GM12878 (cell line): ENCODE data around the gene GCNT3. TPM values are rescaled to one million over a fixed set of nuclear protein-coding genes. Genes with fewer than 3 reads are reported as not detected.

Experiments
- ATAC-seq: fragments of 200-7000 bp; cut with Tn5 transposase; 3 replicates; pipeline ENCODE4 v1.9.1; 2020; ENCODE audit warnings: mild to moderate bottlenecking, moderate library complexity
- BruUV-seq: library from RNA; stranded (reverse); fragments of 400-500 nt; replicated peaks from 2 replicates; lab custom pipeline; 2021; lab: Mats Ljungman, UMichigan
- CTCF ChIA-PET: fragments of 300-600 bp; sonication (Branson Sonifier 250); formaldehyde crosslinking; extraction: SDS; loops from one replicate; lab custom pipeline; 2021; ENCODE audit warnings: inconsistent platforms; lab: Yijun Ruan, JAX
- POLR2A ChIA-PET: fragments of 350-600 bp; formaldehyde crosslinking; extraction: SDS; loops from one replicate; lab custom pipeline; 2021; ENCODE audit warnings: inconsistent platforms; lab: Charles Lee
- RAD21 ChIA-PET: fragments of 300-600 bp; sonication (Branson Sonifier 250); formaldehyde crosslinking; loops from one replicate; lab custom pipeline; 2023; ENCODE audit warnings: antibody characterized with exemption; ENCODE audit not compliant: unreplicated experiment; lab: Charles Lee
- SMC1A ChIA-PET: fragments of 300-600 bp; sonication (Branson Sonifier 250); formaldehyde crosslinking; loops from one replicate; lab custom pipeline; 2023; ENCODE audit not compliant: unreplicated experiment, uncharacterized antibody; lab: Charles Lee
- DNase-seq: peaks from one replicate; pipeline ENCODE4 v3.0.0-alpha.2; 2011; ENCODE audit warnings: low read depth, low spot score
- FAIRE-seq: peaks from 3 replicates; lab custom pipeline; 2011; peaks lifted over from hg19 to GRCh38; lab: Jason Lieb, UNC
- H2AFZ ChIP-seq: 2 replicates; pipeline ENCODE4 v1.6.0; 2011; ENCODE audit warnings: low read depth, low read length, control low read depth; ENCODE audit not compliant: control insufficient read depth
- H3K27ac ChIP-seq: 2 replicates; pipeline ENCODE4 v1.5.1; 2011; ENCODE audit warnings: control low read depth; ENCODE audit not compliant: control insufficient read depth, insufficient read depth
- H3K27me3 ChIP-seq, 2 experiments: replicated peaks in 1 of 2; 2 replicates each; pipeline versions ENCODE4 v1.6.0 to v1.6.1; 2011; ENCODE audit warnings: low read length in 1 of 2; ENCODE audit not compliant: control insufficient read depth in 2 of 2, insufficient read depth in 2 of 2
- H3K36me3 ChIP-seq, 2 experiments: 2 replicates each; pipeline ENCODE4 v1.5.1; 2011; ENCODE audit warnings: low read length in 1 of 2; ENCODE audit not compliant: control insufficient read depth in 2 of 2, insufficient read depth in 2 of 2
- H3K4me1 ChIP-seq: 2 replicates; pipeline ENCODE4 v1.6.1; 2011; ENCODE audit warnings: mild to moderate bottlenecking, low read length, moderate library complexity, mixed read lengths; ENCODE audit not compliant: control insufficient read depth, insufficient read depth
- H3K4me2 ChIP-seq: 2 replicates; pipeline ENCODE4 v1.6.0; 2011; ENCODE audit warnings: control low read depth; ENCODE audit not compliant: control insufficient read depth, insufficient read depth
- H3K4me3 ChIP-seq: fragments of 200-600 bp; sonication (generic); 2 replicates; pipeline ENCODE4 v1.5.1; 2016
- H3K79me2 ChIP-seq: 2 replicates; pipeline ENCODE4 v1.6.0; 2011; ENCODE audit warnings: low read length; ENCODE audit not compliant: control insufficient read depth, insufficient read depth
- H3K9ac ChIP-seq: 2 replicates; pipeline ENCODE4 v1.8.0; 2011; ENCODE audit warnings: low read length, control low read depth, mixed read lengths; ENCODE audit not compliant: control insufficient read depth, insufficient read depth
- H3K9me3 ChIP-seq: replicated peaks from 3 replicates; pipeline ENCODE4 v1.5.1; 2011; ENCODE audit warnings: mild to moderate bottlenecking, low read length; ENCODE audit not compliant: control insufficient read depth, insufficient read depth
- H4K20me1 ChIP-seq: 2 replicates; pipeline ENCODE4 v1.6.0; 2011; ENCODE audit not compliant: control insufficient read depth, insufficient read depth
- BHLHE40 ChIP-seq, 2 experiments: fragments of 450-650 bp in 1 of 2; IDR thresholded peaks; 2 replicates each; pipeline ENCODE4 v1.6.1; 2011 to 2017; ENCODE audit warnings: low read depth in 2 of 2, borderline replicate concordance in 1 of 2, improper control_type of control experiment in 1 of 2, low read length in 1 of 2, mild to moderate bottlenecking in 1 of 2
- CBX3 ChIP-seq: fragments of 200-600 bp; sonication (generic); IDR thresholded peaks from 2 replicates; pipeline ENCODE4 v1.6.1; 2016; ENCODE audit warnings: low read depth, borderline replicate concordance
- DPF2 ChIP-seq: fragments of 450-650 bp; IDR thresholded peaks from 2 replicates; pipeline ENCODE4 v1.6.1; 2017; ENCODE audit warnings: mild to moderate bottlenecking
- ETV6 ChIP-seq, 2 experiments: fragments of 450-650 bp in 1 of 2; IDR thresholded peaks in 1 of 2; conservative IDR thresholded peaks in 1 of 2; 2 replicates each; pipeline ENCODE4 v1.6.1; 2014; ENCODE audit warnings: antibody characterized with exemption in 1 of 2, borderline replicate concordance in 1 of 2, low read depth in 1 of 2, mild to moderate bottlenecking in 1 of 2, moderate library complexity in 1 of 2
- GATAD2B ChIP-seq: fragments of 450-650 bp; conservative IDR thresholded peaks from 2 replicates; pipeline ENCODE4 v1.6.1; 2017; ENCODE audit warnings: low read depth, mild to moderate bottlenecking, moderate library complexity
- MYB ChIP-seq: fragments of 150-350 bp; IDR thresholded peaks from 2 replicates; pipeline ENCODE4 v1.6.1; 2014; ENCODE audit warnings: mild to moderate bottlenecking, low read depth, low read length, borderline replicate concordance
- NBN ChIP-seq: fragments of 450-650 bp; IDR thresholded peaks from 2 replicates; pipeline ENCODE4 v1.6.1; 2016
- NR2F1 ChIP-seq: fragments of 450-650 bp; conservative IDR thresholded peaks from 2 replicates; pipeline ENCODE4 v1.6.1; 2017; ENCODE audit warnings: mild to moderate bottlenecking
- POU2F2 ChIP-seq: IDR thresholded peaks from 3 replicates; pipeline ENCODE4 v1.6.1; 2011; ENCODE audit warnings: low read depth, mild to moderate bottlenecking, low read length, borderline replicate concordance
- RUNX3 ChIP-seq: IDR thresholded peaks from 2 replicates; pipeline ENCODE4 v1.6.1; 2012; ENCODE audit warnings: low read length, inconsistent platforms
- SIX5 ChIP-seq: IDR thresholded peaks from 2 replicates; pipeline ENCODE4 v1.6.1; 2011; ENCODE audit warnings: mild to moderate bottlenecking, low read depth, low read length, moderate library complexity; ENCODE audit not compliant: severe bottlenecking
- SPI1 ChIP-seq: IDR thresholded peaks from 2 replicates; pipeline ENCODE4 v1.6.1; 2011; ENCODE audit warnings: low read depth, mild to moderate bottlenecking, low read length, moderate library complexity, borderline replicate concordance; ENCODE audit not compliant: insufficient read depth
- SREBF1 ChIP-seq: IDR thresholded peaks from 2 replicates; pipeline ENCODE4 v1.6.1; 2012; ENCODE audit warnings: mild to moderate bottlenecking, low read length
- STAT1 ChIP-seq: fragments of 450-650 bp; conservative IDR thresholded peaks from 2 replicates; pipeline ENCODE4 v1.6.1; 2014; ENCODE audit warnings: antibody characterized with exemption, mild to moderate bottlenecking
- SUPT20H ChIP-seq: IDR thresholded peaks from 2 replicates; pipeline ENCODE4 v1.6.1; 2011; ENCODE audit warnings: low read depth, mild to moderate bottlenecking, low read length, moderate library complexity, borderline replicate concordance; ENCODE audit not compliant: control insufficient read depth
- SUZ12 ChIP-seq: fragments of 200-600 bp; sonication (generic); IDR thresholded peaks from one replicate; pipeline ENCODE4 v1.6.1; 2018; ENCODE audit warnings: antibody characterized with exemption, mild to moderate bottlenecking; ENCODE audit not compliant: unreplicated experiment
- ZBED1 ChIP-seq: IDR thresholded peaks from 2 replicates; pipeline ENCODE4 v1.6.1; 2016; ENCODE audit warnings: borderline replicate concordance
- ZNF24 ChIP-seq: fragments of 450-650 bp; IDR thresholded peaks from 2 replicates; pipeline ENCODE4 v1.6.1; 2017; ENCODE audit warnings: antibody characterized with exemption, mild to moderate bottlenecking
- WGBS: methylation state at CpG from one replicate; pipeline ENCODE4 v1.1.6; 2016; ENCODE audit warnings: low lambda C conversion rate; ENCODE audit not compliant: insufficient replicate concordance, insufficient coverage; ENCODE audit errors: missing lambda C conversion rate; 5-methylcytosine and 5-hydroxymethylcytosine counted together
- in situ Hi-C: fragments of 300-500 bp; cut with MboI; formaldehyde crosslinking; loops from 9 replicates; pipeline ENCODE4 v1.14.3; 2018; ENCODE audit warnings: mixed read lengths
- intact Hi-C: fragments of 100-400 bp; cut with micrococcal nuclease; formaldehyde crosslinking; loops from one replicate; pipeline ENCODE4 v1.14.2; 2022; ENCODE audit not compliant: unreplicated experiment
- polyA plus RNA-seq, 11 experiments: library from polyadenylated mRNA; depleted of rRNA in 4 of 11; unstranded in 6 of 11; stranded (reverse) in 5 of 11; fragments of >200 nt; fragmentation: Nextera tagmentation in 4 of 11; fragmentation: Illumina TruSeq in 1 of 11; extraction: Ambion mirVana in 4 of 11; extraction: Trizol in 1 of 11; gene quantifications; 1 replicate in 1 of 11; 2 replicates in 10 of 11; pipeline versions ENCODE4 v1.2.1 to v1.2.3, GENCODE V29; 2011 to 2016; ENCODE audit warnings: inconsistent platforms in 2 of 11, missing spikeins in 2 of 11, low read depth in 1 of 11
- total RNA-seq, 4 experiments: library from RNA; depleted of rRNA in 3 of 4; stranded (reverse); fragments of >200 nt in 3 of 4; fragmentation: Illumina TruSeq in 1 of 4; extraction: Trizol in 1 of 4; gene quantifications; 2 replicates each; pipeline versions ENCODE4 v1.2.1 to v1.2.3, GENCODE V29; 2013 to 2021
- TF ChIP-seq, protein P1 (sequence below): fragments of 450-650 bp; IDR thresholded peaks from 2 replicates; pipeline ENCODE4 v1.6.1; 2018; ENCODE audit warnings: mild to moderate bottlenecking, low read depth, moderate library complexity; ENCODE audit not compliant: partially characterized antibody

GCNT3 gene
- total and polyA plus RNA-seq, 10 of the 15 experiments (the other 5 are each of a cell fraction or from before 2014, with no cell fraction given), result 0.03 to 0.53 (median 0.25) TPM; not detected in 2

DNA sequence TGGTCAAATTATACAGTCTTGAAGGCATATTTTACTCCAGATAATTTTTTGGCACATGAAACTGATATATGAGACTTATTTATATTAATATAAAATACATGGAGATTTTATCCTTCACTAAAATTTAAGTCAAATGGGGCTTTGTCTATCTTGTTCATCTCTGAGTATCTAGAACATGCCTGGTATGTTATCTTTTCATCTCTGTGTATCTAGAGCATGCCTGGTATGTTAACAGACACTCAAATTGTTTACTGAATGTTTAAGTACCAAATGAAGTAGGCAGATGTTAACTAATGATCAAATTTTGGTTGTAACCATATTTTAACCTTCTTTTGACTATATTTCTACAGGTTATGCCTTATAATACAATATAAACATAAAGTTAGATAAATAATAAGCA, 38.0 kb downstream of the GCNT3 start:
- POLR2A ChIA-PET, result interaction anchor here (0.5 kb wide), 1 partner anchor 1149 kb away, joined by 3 read pairs; no protein-coding TSS in a partner anchor

DNA sequence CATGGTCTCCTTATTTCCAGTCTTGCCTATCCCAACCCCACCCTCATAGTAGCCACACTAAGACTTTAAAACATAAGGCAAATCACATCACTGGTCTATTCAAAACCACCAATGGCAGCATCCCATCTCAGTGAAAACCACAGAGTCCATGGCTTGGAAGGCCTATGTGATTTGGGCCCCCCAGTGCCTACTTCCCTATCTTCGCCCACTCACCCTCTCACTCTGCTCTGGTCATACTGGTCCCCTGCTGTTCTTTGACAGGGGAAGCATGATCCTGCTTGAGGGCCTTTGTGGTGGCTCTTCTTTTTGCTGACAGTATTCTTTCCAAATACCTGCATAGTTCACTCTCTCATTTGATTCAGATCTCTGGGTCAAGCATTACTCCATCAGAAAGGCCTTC, 42.5 kb downstream of the GCNT3 start:
- POLR2A ChIA-PET, result no interaction called here
- Histone ChIP-seq H3K27me3 (no peaks in the 10 kb centered on the region), H3K9ac (no peak overlapping the region), H3K79me2 (peaks cover 42% of the 10 kb centered on the region), H3K36me3 (peaks cover 0 to 15% of the 10 kb centered on the region in 2 experiments; a peak in 2 of 4 replicates), H3K4me1 (0 out of 2 replicates have a peak, but pooled peaks cover 4% of the 10 kb centered on the region), H3K27ac (no peak overlapping the region), H4K20me1 (no peaks in the 10 kb centered on the region), H3K4me3 (no peak overlapping the region), H3K9me3 (no peaks in the 10 kb centered on the region; the same call in 1 of the 3 replicates), H2AFZ (no peak overlapping the region), H3K4me2 (peak overlapping the region; percentile 38; the same call in 1 of the 2 replicates)
- intact Hi-C loops, result no loop called here
- CTCF ChIA-PET, result interaction anchor here (0.8 to 3.3 kb wide), 8 partner anchors 10 to 672 kb away, joined by 3 to 20 read pairs (median 4); no protein-coding TSS in a partner anchor
- SMC1A ChIA-PET, result interaction anchor here (1.3 to 1.8 kb wide), 2 partner anchors 9 to 125 kb away, joined by 3 to 6 read pairs; no protein-coding TSS in a partner anchor
- BruUV-seq, result no TSS peak
- DNase-seq, result no peak
- ATAC-seq, result no peak
- in situ Hi-C loops, result no loop called here
- no peak for FAIRE-seq
- 89% methylated on average over 1 of the region's 1 CpG for WGBS
- RAD21 ChIA-PET, result interaction anchor here (1.5 kb wide), 1 partner anchor 121 kb away, joined by 4 read pairs; no protein-coding TSS in a partner anchor
- no peak for TF ChIP-seq GATAD2B
- no peak for TF ChIP-seq SIX5
- TF ChIP-seq POU2F2, result no peak
- no peak for TF ChIP-seq DPF2
- no peak for TF ChIP-seq CBX3
- no peak for TF ChIP-seq ETV6 (conservative IDR thresholded peaks at IDR 0.05 in 1 of 2, IDR thresholded peaks at IDR 0.05 in 1 of 2; ENCODE audit: borderline replicate concordance in 1 of 2, low read depth in 1 of 2)
- no peak for TF ChIP-seq SPI1
- TF ChIP-seq STAT1, result no peak
- TF ChIP-seq, protein P1, sequence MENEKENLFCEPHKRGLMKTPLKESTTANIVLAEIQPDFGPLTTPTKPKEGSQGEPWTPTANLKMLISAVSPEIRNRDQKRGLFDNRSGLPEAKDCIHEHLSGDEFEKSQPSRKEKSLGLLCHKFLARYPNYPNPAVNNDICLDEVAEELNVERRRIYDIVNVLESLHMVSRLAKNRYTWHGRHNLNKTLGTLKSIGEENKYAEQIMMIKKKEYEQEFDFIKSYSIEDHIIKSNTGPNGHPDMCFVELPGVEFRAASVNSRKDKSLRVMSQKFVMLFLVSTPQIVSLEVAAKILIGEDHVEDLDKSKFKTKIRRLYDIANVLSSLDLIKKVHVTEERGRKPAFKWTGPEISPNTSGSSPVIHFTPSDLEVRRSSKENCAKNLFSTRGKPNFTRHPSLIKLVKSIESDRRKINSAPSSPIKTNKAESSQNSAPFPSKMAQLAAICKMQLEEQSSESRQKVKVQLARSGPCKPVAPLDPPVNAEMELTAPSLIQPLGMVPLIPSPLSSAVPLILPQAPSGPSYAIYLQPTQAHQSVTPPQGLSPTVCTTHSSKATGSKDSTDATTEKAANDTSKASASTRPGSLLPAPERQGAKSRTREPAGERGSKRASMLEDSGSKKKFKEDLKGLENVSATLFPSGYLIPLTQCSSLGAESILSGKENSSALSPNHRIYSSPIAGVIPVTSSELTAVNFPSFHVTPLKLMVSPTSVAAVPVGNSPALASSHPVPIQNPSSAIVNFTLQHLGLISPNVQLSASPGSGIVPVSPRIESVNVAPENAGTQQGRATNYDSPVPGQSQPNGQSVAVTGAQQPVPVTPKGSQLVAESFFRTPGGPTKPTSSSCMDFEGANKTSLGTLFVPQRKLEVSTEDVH, result no peak
- no peak for TF ChIP-seq NBN
- TF ChIP-seq NR2F1, result no peak
- no peak for TF ChIP-seq SREBF1
- TF ChIP-seq MYB, result no peak

More for the DNA sequence above, 38.0 kb downstream of the GCNT3 start:
- FAIRE-seq, result no peak
- H3K27me3 ChIP-seq, result no peaks in the 10 kb centered on the region
- TF ChIP-seq BHLHE40 (IDR thresholded peaks at IDR 0.05; ENCODE audit: borderline replicate concordance in 1 of 2, low read depth in 2 of 2, low read length in 1 of 2) (no peak), ZNF24 (no peak), RUNX3 (no peak), SUPT20H (no peak), ZBED1 (no peak), SUZ12 (no peak)
- no peaks in the 10 kb centered on the region for H4K20me1 ChIP-seq
- in situ Hi-C loops (no loop called here), intact Hi-C loops (no loop called here)
- no peak overlapping the region for H3K9ac ChIP-seq
- no peak overlapping the region for H2AFZ ChIP-seq
- ChIA-PET SMC1A (no interaction called here), CTCF (interaction anchor here (0.6 kb wide), 1 partner anchor 117 kb away, joined by 3 read pairs; no protein-coding TSS in a partner anchor), RAD21 (no interaction called here)
- no peak for DNase-seq
- no peak overlapping the region for H3K4me2 ChIP-seq
- no peaks in the 10 kb centered on the region; the same call in 1 of the 3 replicates for H3K9me3 ChIP-seq
- BruUV-seq, result no TSS peak
- ATAC-seq, result no peak
- no peak overlapping the region for H3K4me3 ChIP-seq
- H3K27ac ChIP-seq, result no peak overlapping the region
- no peaks in the 10 kb centered on the region for H3K4me1 ChIP-seq
- peaks cover 13% of the 10 kb centered on the region for H3K79me2 ChIP-seq
- peaks cover 1 to 34% of the 10 kb centered on the region in 2 experiments for H3K36me3 ChIP-seq
